K562 treated with DMSO at 1 percent for 12 hours (cell line): Measurements from ENCODE around the gene ZNF583. TPM values are rescaled to one million over a fixed set of nuclear protein-coding genes. Genes with fewer than 3 reads are reported as not detected.

ENCODE experiments used
- total RNA-seq: library from RNA; unstranded; fragments of 300-600 nt; gene quantifications from 2 replicates; pipeline ENCODE4 v1.2.3, GENCODE V29; 2022; ENCODE audit not compliant: insufficient read depth

The ZNF583 gene
- 1.6 and 1.8 TPM in 2 replicates for total RNA-seq

GRCh38 chr19:56403764-56404704 lies at the start of gene ZNF583:
ZNF583 (plus strand) TSS chr19:56404332; CDS start chr19:56407115, 2,783 bp downstream.

GRCh38 chr19:56393119-56394012 lies 10.8 kb upstream of the ZNF583 start, which contains the start of gene ZNF582:
ZNF582 (minus strand) TSS chr19:56393534; CDS start chr19:56391752, 1,782 bp downstream.

Other genes with a start within 250 kb of the ZNF583 start
- gene GALP, start 228.3 kb upstream of the ZNF583 start, total RNA-seq = not detected in 2 replicates
- not detected in 2 replicates for gene ZSCAN5B, start 206.5 kb upstream of the ZNF583 start, total RNA-seq
- not detected in 2 replicates for gene ZSCAN5C, start 202.1 kb upstream of the ZNF583 start, total RNA-seq
- gene EDDM13, start 131.6 kb upstream of the ZNF583 start, total RNA-seq = not detected in 2 replicates
- gene ZSCAN5A, start 89.5 kb upstream of the ZNF583 start, total RNA-seq = 4.2 and 6.3 TPM in 2 replicates
- 0.74 and 1.8 TPM in 2 replicates for gene ZNF582, start 10.8 kb upstream of the ZNF583 start, total RNA-seq
- not detected in 2 replicates for gene ZNF667, start 73.0 kb downstream of the ZNF583 start, total RNA-seq
- not detected in 2 replicates for gene ZNF471, start 103.5 kb downstream of the ZNF583 start, total RNA-seq
- gene ZFP28, start 134.6 kb downstream of the ZNF583 start, total RNA-seq = not detected in 2 replicates
- gene ZNF470, start 163.1 kb downstream of the ZNF583 start, total RNA-seq = not detected in 2 replicates
- 0.10 TPM in 1 of 2 replicates, not detected in the other for gene ZNF71, start 191.0 kb downstream of the ZNF583 start, total RNA-seq
- gene SMIM17, start 238.8 kb downstream of the ZNF583 start, total RNA-seq = not detected in 2 replicates